Ovary (tissue), 9 donors: Measurements from ENCODE around the gene NOXO1. TPM values are rescaled to one million over a fixed set of nuclear protein-coding genes. Genes with fewer than 3 reads are reported as not detected.

ENCODE experiments used
- DNase-seq, 5 donors: peaks; one replicate each; pipeline ENCODE4 v3.0.0-alpha.2; 2019 to 2020
- H3K27ac ChIP-seq, 2 donors: fragments of 200-600 bp; one replicate each; pipeline versions ENCODE4 v1.5.1 to v1.8.0; 2019 to 2022
- H3K27me3 ChIP-seq: fragments of 200-600 bp; one replicate; pipeline ENCODE4 v1.8.0; 2022
- H3K36me3 ChIP-seq: fragments of 200-600 bp; sonication (generic); one replicate; pipeline ENCODE4 v1.5.1; 2019
- H3K4me1 ChIP-seq: one replicate; pipeline ENCODE4 v1.8.1; 2013; ENCODE audit warnings: mild to moderate bottlenecking, moderate library complexity; ENCODE audit not compliant: insufficient read depth
- H3K4me3 ChIP-seq: fragments of 200-600 bp; sonication (generic); one replicate; pipeline ENCODE4 v1.5.1; 2017
- H3K9me3 ChIP-seq, 2 donors: fragments of 200-600 bp in 1 of 2; sonication (generic) in 1 of 2; one replicate each; pipeline versions ENCODE4 v1.5.1 to v1.8.1; 2013 to 2019; ENCODE audit warnings: mild to moderate bottlenecking in 1 of 2, moderate library complexity in 1 of 2
- EP300 ChIP-seq: sonication (generic); formaldehyde crosslinking; IDR thresholded peaks from one replicate; pipeline ENCODE4 v1.6.1; 2017; ENCODE audit warnings: antibody characterized with exemption
- POLR2A ChIP-seq: fragments of 450-650 bp; IDR thresholded peaks from one replicate; pipeline ENCODE4 v1.6.1; 2017; ENCODE audit warnings: antibody characterized with exemption, mild to moderate bottlenecking, moderate library complexity
- WGBS, 3 donors: extraction: QIAGEN DNeasy Blood & Tissue Kit in 1 of 3; methylation state at CpG; one replicate each; pipeline versions ENCODE4 v1.1.5 to v1.1.7; 2013 to 2017; 5-methylcytosine and 5-hydroxymethylcytosine counted together
- intact Hi-C, 4 donors: fragments of 100-400 bp; cut with DNase I; formaldehyde crosslinking; loops; one replicate each; pipeline versions ENCODE4 v1.11.0 to v1.15.1; 2022 to 2023
- polyA plus RNA-seq, 2 donors: library from polyadenylated mRNA; stranded (reverse); fragments of 200-250 nt in 1 of 2; fragments of 350-450 nt in 1 of 2; fragmentation: Illumina TruSeq in 1 of 2; extraction: RNeasy Lipid Tissue Mini Kit (QIAGEN cat#74804) in 1 of 2; gene quantifications; one replicate each; pipeline ENCODE4 v1.2.3, GENCODE V29; 2013 to 2014
- total RNA-seq, 7 donors: library from RNA; depleted of rRNA in 2 of 7; stranded (reverse); fragments of >200 nt in 2 of 7; fragmentation: NEBNext Ultra II Directional in 3 of 7; extraction: Animal tissue kit (Norgen Biotek cat#: 25700) in 3 of 7; gene quantifications; one replicate each; pipeline versions ENCODE4 v1.1.0 to v1.2.4, GENCODE V29; 2016 to 2023
- TF ChIP-seq, protein P1 (sequence below), 3 donors: fragments of 450-650 bp in 2 of 3; fragments of 200-600 bp in 1 of 3; IDR thresholded peaks; one replicate each; pipeline versions ENCODE4 v1.5.1 to v1.8.0; 2016 to 2022; ENCODE audit warnings: antibody characterized with exemption in 3 of 3, mild to moderate bottlenecking in 1 of 3
- donor health status: DM: no; HTN: no; CAD: no; lungs with moderate emphysema.
- donor health status: DM: no; HTN: no; CAD: no.
- donor health status: Bipolar disorder and iron deficiency.
- donor health status: DM: yes; HTN: yes; CAD: no.
- donor health status: DM: no; HTN: no; CAD: no.
- donor health status: DM: yes; HTN: yes; CAD: no.

The NOXO1 gene
- total and polyA plus RNA-seq, 9 donors, result 0.36 to 1.3 (median 0.48) TPM; not detected in 4

DNA sequence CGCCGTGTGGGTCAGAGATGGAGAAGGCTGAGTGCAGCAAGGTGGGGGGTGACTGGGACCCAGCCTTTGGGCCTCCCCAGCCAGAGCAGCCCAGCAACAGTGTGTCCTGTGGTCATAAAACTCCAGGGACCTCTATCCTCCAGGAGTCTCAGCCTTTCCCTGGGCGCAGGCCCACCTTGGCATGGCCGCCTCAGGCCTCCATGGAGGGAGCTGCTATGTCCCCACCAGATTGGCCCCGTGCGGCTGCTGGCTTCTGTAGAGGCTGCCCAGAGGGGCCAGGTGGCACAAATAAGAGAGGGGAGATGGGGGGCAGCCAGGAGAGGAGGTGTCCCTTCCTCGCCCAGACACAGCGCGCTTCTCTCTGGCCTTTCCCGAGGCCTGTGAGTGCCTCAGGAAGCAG, 5.9 kb upstream of the NOXO1 start:
- 88 to 89% (median 88%) methylated on average over 10 of the region's 10 CpGs for WGBS, 3 donors
- H3K4me3 ChIP-seq, result no peak overlapping the region
- intact Hi-C loops, result no loop called here
- H3K9me3 ChIP-seq, result no peaks in the 10 kb centered on the region
- TF ChIP-seq, protein P1, sequence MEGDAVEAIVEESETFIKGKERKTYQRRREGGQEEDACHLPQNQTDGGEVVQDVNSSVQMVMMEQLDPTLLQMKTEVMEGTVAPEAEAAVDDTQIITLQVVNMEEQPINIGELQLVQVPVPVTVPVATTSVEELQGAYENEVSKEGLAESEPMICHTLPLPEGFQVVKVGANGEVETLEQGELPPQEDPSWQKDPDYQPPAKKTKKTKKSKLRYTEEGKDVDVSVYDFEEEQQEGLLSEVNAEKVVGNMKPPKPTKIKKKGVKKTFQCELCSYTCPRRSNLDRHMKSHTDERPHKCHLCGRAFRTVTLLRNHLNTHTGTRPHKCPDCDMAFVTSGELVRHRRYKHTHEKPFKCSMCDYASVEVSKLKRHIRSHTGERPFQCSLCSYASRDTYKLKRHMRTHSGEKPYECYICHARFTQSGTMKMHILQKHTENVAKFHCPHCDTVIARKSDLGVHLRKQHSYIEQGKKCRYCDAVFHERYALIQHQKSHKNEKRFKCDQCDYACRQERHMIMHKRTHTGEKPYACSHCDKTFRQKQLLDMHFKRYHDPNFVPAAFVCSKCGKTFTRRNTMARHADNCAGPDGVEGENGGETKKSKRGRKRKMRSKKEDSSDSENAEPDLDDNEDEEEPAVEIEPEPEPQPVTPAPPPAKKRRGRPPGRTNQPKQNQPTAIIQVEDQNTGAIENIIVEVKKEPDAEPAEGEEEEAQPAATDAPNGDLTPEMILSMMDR (IDR thresholded peaks at IDR 0.05), result no peak
- no peak for TF ChIP-seq POLR2A
- TF ChIP-seq EP300, result no peak
- H3K4me1 ChIP-seq, result peaks cover 7% of the 10 kb centered on the region
- H3K36me3 ChIP-seq, result no peaks in the 10 kb centered on the region
- H3K27me3 ChIP-seq, result no peaks in the 10 kb centered on the region
- no peak overlapping the region for H3K27ac ChIP-seq
- no peak for DNase-seq

DNA sequence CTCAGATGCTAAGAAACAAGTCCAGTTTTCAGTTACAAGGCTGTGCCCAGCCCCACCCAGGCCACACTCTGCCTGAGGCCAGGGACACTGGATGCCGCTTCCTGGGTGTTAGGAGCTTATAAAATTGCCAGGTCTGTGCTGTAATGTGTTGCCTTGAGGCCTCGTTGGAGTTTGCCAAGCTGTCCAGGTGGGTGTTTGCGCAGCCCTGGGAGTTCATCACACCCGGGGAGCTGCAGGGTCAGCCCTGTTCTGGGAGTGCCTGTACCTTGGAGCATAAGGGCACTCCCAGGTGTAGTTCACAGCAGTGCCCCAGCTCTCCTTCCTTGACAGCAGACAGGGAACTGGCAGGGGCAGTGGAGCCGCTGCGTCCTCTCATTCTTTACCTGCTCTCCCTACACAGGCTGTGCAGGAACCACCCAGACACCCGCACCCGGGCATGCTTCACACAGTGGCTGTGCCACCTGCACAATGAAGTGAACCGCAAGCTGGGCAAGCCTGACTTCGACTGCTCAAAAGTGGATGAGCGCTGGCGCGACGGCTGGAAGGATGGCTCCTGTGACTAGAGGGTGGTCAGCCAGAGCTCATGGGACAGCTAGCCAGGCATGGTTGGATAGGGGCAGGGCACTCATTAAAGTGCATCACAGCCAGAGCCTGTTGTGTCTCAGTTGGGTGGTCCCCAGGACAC, 4.3 kb upstream of the NOXO1 start:
- H3K27ac ChIP-seq, result no peak overlapping the region
- peaks cover 1% of the 10 kb centered on the region for H3K27me3 ChIP-seq
- peaks cover 4% of the 10 kb centered on the region for H3K4me1 ChIP-seq
- no peak overlapping the region for H3K4me3 ChIP-seq
- H3K36me3 ChIP-seq, result no peaks in the 10 kb centered on the region
- WGBS, 3 donors, result 90 to 94% (median 92%) methylated on average over 14 of the region's 14 CpGs
- intact Hi-C loops, result no loop called here
- no peaks in the 10 kb centered on the region for H3K9me3 ChIP-seq
- no peak for DNase-seq
- TF ChIP-seq, protein P1 (IDR thresholded peaks at IDR 0.05), result no peak
- TF ChIP-seq POLR2A (no peak), EP300 (no peak)

DNA sequence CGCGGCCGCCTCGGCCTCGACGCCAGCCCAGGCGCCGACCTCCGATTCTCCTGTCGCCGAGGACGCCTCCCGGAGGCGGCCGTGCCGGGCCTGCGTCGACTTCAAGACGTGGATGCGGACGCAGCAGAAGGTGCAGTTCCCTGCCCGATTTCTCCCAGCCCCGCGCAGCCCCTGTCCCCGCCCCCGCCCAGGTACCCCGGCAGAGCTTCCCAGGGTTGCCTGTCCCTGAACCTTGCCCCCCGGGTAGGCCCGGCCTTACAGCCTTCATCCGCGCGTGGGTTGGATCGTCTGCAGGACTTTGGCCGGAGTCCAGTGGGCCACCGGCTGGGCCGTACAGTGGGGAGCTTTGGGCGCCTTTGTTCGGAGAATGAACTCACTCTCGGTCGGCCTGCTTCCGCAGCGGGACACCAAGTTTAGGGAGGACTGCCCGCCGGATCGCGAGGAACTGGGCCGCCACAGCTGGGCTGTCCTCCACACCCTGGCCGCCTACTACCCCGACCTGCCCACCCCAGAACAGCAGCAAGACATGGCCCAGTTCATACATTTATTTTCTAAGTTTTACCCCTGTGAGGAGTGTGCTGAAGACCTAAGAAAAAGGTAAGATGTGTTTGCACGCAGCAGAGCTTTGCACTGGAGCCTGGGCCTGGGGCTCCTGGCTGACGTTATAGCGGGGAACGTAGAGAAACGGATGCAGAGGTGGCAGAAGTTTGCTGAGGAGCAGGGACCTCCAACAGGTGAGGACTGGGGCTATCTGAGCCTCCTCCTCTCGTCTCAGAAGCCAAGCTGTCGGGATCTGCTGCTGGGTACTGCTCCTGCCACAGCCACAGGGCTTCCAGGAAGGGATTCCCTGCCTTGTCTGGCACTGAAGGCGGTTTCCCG, 3.3 kb upstream of the NOXO1 start:
- no peak overlapping the region for H3K27ac ChIP-seq
- no peak for TF ChIP-seq EP300
- H3K4me3 ChIP-seq, result peak overlapping the region; percentile 55
- intact Hi-C loops, result no loop called here
- DNase-seq, result no peak
- 10 to 17% (median 13%) methylated on average over 44 to 58 of the region's 58 CpGs for WGBS, 3 donors
- no peaks in the 10 kb centered on the region for H3K36me3 ChIP-seq
- peaks cover 4% of the 10 kb centered on the region for H3K4me1 ChIP-seq
- H3K27me3 ChIP-seq, result peaks cover 3% of the 10 kb centered on the region
- no peaks in the 10 kb centered on the region for H3K9me3 ChIP-seq

DNA sequence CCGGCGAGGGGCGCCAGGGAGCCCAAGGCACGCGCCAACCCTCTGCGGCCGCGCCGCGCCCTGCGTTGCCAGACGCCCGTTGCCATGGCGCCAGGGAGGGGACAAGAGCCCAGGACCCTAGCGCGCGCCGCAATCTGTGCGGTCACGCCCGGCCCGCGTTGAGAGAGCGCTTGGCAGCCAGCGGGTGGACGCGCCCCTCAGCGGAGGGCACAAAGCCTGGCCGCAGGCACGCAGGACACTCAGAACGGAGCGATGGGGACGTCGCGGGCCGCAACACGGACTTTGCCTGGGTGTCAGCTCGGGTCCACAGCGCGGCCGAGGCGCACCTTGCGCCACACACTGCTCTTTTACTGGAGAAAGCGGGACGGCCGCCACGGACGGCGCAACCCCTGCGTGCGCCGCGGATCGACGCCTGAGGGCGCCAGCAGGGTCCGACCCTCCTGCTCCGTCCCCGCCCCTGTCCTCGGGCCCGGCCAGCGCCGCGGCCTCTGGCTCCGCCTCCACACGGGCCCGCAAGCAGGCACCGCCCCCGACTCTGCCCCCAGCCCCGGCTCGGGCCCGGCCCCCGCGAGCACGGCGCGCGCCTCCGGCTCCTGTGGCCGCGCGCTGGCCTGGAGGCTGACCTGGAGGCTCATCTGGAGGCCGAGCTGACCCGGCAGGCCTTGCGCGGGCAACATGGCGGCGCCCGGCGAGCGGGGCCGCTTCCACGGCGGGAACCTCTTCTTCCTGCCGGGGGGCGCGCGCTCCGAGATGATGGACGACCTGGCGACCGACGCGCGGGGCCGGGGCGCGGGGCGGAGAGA, 2.5 kb upstream of the NOXO1 start, which contains the start of gene GFER:
Gene GFER, plus strand, starts transcription at position 650 of the 803 bp plus-strand sequence. Its CDS starts 26 bp downstream, at position 676.
- H3K9me3 ChIP-seq, result no peaks in the 10 kb centered on the region
- H3K4me1 ChIP-seq, result peaks cover 4% of the 10 kb centered on the region
- peak; percentile 72 to 89 (median 83) for DNase-seq
- no peak within 1 kb of the TSS for H3K27ac ChIP-seq
- TF ChIP-seq EP300, result no peak
- TF ChIP-seq, protein P1 (IDR thresholded peaks at IDR 0.05), result no peak
- peak; percentile 24 for TF ChIP-seq POLR2A
- peaks cover 3% of the 10 kb centered on the region for H3K27me3 ChIP-seq
- H3K4me3 ChIP-seq, result peak within 1 kb of the TSS; percentile 55
- 0 to 1% (median 0%) methylated on average over 49 to 109 of the region's 109 CpGs for WGBS, 3 donors
- H3K36me3 ChIP-seq, result no peaks in the 10 kb centered on the region
- intact Hi-C loops, result no loop called here
